HCT116 (cell line): ENCODE data around the gene C10orf90. TPM values are rescaled to one million over a fixed set of nuclear protein-coding genes. Genes with fewer than 3 reads are reported as not detected.

Source experiments
- ATAC-seq: fragments of 200-7000 bp; cut with Tn5 transposase; 2 replicates; pipeline ENCODE4 v1.9.1; 2020; ENCODE audit warnings: mild to moderate bottlenecking, moderate library complexity
- BruUV-seq: library from RNA; stranded (reverse); fragments of 400-500 nt; replicated peaks from 2 replicates; lab custom pipeline; 2021; lab: Mats Ljungman, UMichigan
- CTCF ChIA-PET: fragments of 300-600 bp; sonication (Branson Sonifier 250); formaldehyde crosslinking; loops from one replicate; lab custom pipeline; 2021; ENCODE audit warnings: antibody characterized with exemption; lab: Charles Lee
- POLR2A ChIA-PET: fragments of 300-600, 350-600 bp; sonication (Branson Sonifier 250); formaldehyde crosslinking; loops from one replicate; lab custom pipeline; 2021; ENCODE audit warnings: antibody characterized with exemption; lab: Charles Lee
- RAD21 ChIA-PET, 2 experiments: fragments of 300-600 bp; sonication (Branson Sonifier 250); formaldehyde crosslinking; loops; one replicate each; lab custom pipeline; 2023; ENCODE audit warnings: low total read pairs in 2 of 2; ENCODE audit not compliant: uncharacterized antibody in 2 of 2, unreplicated experiment in 2 of 2, low non-redundant PET in 1 of 2; lab: Charles Lee
- DNase-seq: peaks from one replicate; pipeline ENCODE4 v3.0.0-alpha.2; 2010; ENCODE audit warnings: low read depth, low spot score
- H2AFZ ChIP-seq: fragments of 200-600 bp; shearing (Covaris generic), sonication (generic); 2 replicates; pipeline ENCODE4 v1.6.1; 2017; ENCODE audit warnings: low read depth, mixed run types, mixed read lengths, antibody characterized with exemption, low read length; ENCODE audit not compliant: poor library complexity, severe bottlenecking
- H3K27ac ChIP-seq: 2 replicates; pipeline ENCODE4 v1.5.1; 2012; ENCODE audit warnings: low read depth, low read length
- H3K27me3 ChIP-seq: fragments of 200-600 bp; sonication (generic); 2 replicates; pipeline ENCODE4 v1.6.1; 2016; ENCODE audit warnings: mixed run types, low read length, mixed read lengths; ENCODE audit not compliant: insufficient read depth
- H3K36me3 ChIP-seq, 2 experiments: fragments of 200-500 bp in 1 of 2; fragments of 200-600 bp in 1 of 2; sonication (Bioruptor generic) in 1 of 2; sonication (generic) in 1 of 2; 2 replicates each; pipeline versions ENCODE4 v1.5.1 to v1.6.1; 2014 to 2016; ENCODE audit warnings: low read length in 2 of 2, inconsistent platforms in 1 of 2, mixed read lengths in 1 of 2, mixed run types in 1 of 2; ENCODE audit not compliant: insufficient read depth in 2 of 2, control insufficient read depth in 1 of 2
- H3K4me1 ChIP-seq, 2 experiments: fragments of 200-600 bp in 1 of 2; sonication (generic) in 1 of 2; 2 replicates each; pipeline versions ENCODE4 v1.5.1 to v1.6.1; 2012 to 2017; ENCODE audit warnings: low read length in 2 of 2, inconsistent platforms in 1 of 2, mild to moderate bottlenecking in 1 of 2, mixed read lengths in 1 of 2, mixed run types in 1 of 2, moderate library complexity in 1 of 2; ENCODE audit not compliant: insufficient read depth in 2 of 2, control insufficient read depth in 1 of 2
- H3K4me2 ChIP-seq: fragments of 200-600 bp; sonication (generic); 2 replicates; pipeline ENCODE4 v1.6.1; 2017; ENCODE audit warnings: mixed run types, low read length, mixed read lengths
- H3K4me3 ChIP-seq, 2 experiments: fragments of 200-600 bp in 1 of 2; sonication (generic) in 1 of 2; replicated peaks in 1 of 2; 2 replicates each; pipeline ENCODE4 v1.5.1; 2011 to 2016; ENCODE audit warnings: low read length in 2 of 2, control low read depth in 1 of 2, low read depth in 1 of 2, mild to moderate bottlenecking in 1 of 2, mixed read lengths in 1 of 2, mixed run types in 1 of 2
- H3K79me2 ChIP-seq: fragments of 200-600 bp; sonication (generic); 2 replicates; pipeline ENCODE4 v1.6.1; 2017; ENCODE audit warnings: mild to moderate bottlenecking, mixed run types, low read length, moderate library complexity, mixed read lengths; ENCODE audit not compliant: insufficient read depth
- H3K9ac ChIP-seq: fragments of 200-600 bp; sonication (generic); 2 replicates; pipeline ENCODE4 v1.6.1; 2016; ENCODE audit warnings: low read length, mixed read lengths
- H3K9me2 ChIP-seq: fragments of 200-600 bp; sonication (generic), shearing (Covaris generic); 2 replicates; pipeline ENCODE4 v1.6.1; 2017; ENCODE audit warnings: mixed run types, mild to moderate bottlenecking, moderate library complexity; ENCODE audit not compliant: insufficient read depth
- H3K9me3 ChIP-seq, 2 experiments: fragments of 200-500 bp in 1 of 2; fragments of 200-600 bp in 1 of 2; sonication (Bioruptor generic) in 1 of 2; sonication (generic) in 1 of 2; 2 replicates each; pipeline ENCODE4 v1.6.1; 2014 to 2017; ENCODE audit warnings: low read length in 2 of 2, mixed read lengths in 2 of 2, inconsistent platforms in 1 of 2, low read depth in 1 of 2, mild to moderate bottlenecking in 1 of 2, mixed run types in 1 of 2, moderate library complexity in 1 of 2; ENCODE audit not compliant: control insufficient read depth in 1 of 2, insufficient read depth in 1 of 2
- H4K20me1 ChIP-seq: fragments of 200-600 bp; sonication (generic), shearing (Covaris generic); 2 replicates; pipeline ENCODE4 v1.6.1; 2017; ENCODE audit warnings: mixed run types, mild to moderate bottlenecking, moderate library complexity; ENCODE audit not compliant: insufficient read depth
- ATF3 ChIP-seq: IDR thresholded peaks from 2 replicates; pipeline ENCODE4 v1.6.1; 2012
- CBX3 ChIP-seq: IDR thresholded peaks from 2 replicates; pipeline ENCODE4 v1.6.1; 2012; ENCODE audit warnings: low read depth
- CEBPB ChIP-seq: IDR thresholded peaks from 2 replicates; pipeline ENCODE4 v1.6.1; 2012; ENCODE audit warnings: low read depth
- CTCF ChIP-seq, 3 experiments: fragments of 200-600 bp in 1 of 3; sonication (generic) in 1 of 3; IDR thresholded peaks in 2 of 3; conservative IDR thresholded peaks in 1 of 3; 2 replicates each; pipeline ENCODE4 v1.5.1; 2012 to 2017; ENCODE audit warnings: low read depth in 2 of 3, low read length in 2 of 3, antibody characterized with exemption in 1 of 3, borderline replicate concordance in 1 of 3, control low read depth in 1 of 3, mild to moderate bottlenecking in 1 of 3, mixed read lengths in 1 of 3, mixed run types in 1 of 3, moderate library complexity in 1 of 3; ENCODE audit not compliant: insufficient read depth in 1 of 3
- EGR1 ChIP-seq: IDR thresholded peaks from 2 replicates; pipeline ENCODE4 v1.6.1; 2012; ENCODE audit warnings: low read depth
- EZH2 ChIP-seq: fragments of 200-600 bp; sonication (generic); IDR thresholded peaks from 2 replicates; pipeline ENCODE4 v1.6.1; 2017; ENCODE audit warnings: antibody characterized with exemption, mixed run types
- JUND ChIP-seq: IDR thresholded peaks from 2 replicates; pipeline ENCODE4 v1.6.1; 2012
- MAX ChIP-seq: IDR thresholded peaks from 2 replicates; pipeline ENCODE4 v1.6.1; 2012
- POLR2A ChIP-seq: IDR thresholded peaks from 2 replicates; pipeline ENCODE4 v1.7.0; 2011; ENCODE audit warnings: borderline replicate concordance; ENCODE audit not compliant: insufficient read depth, insufficient read length; ENCODE audit errors: extremely low read depth
- POLR2AphosphoS5 ChIP-seq: IDR thresholded peaks from 2 replicates; pipeline ENCODE4 v1.6.1; 2011; ENCODE audit warnings: mild to moderate bottlenecking, low read depth, low read length, moderate library complexity
- RAD21 ChIP-seq: IDR thresholded peaks from 2 replicates; pipeline ENCODE4 v1.6.1; 2012; ENCODE audit warnings: low read depth, mild to moderate bottlenecking
- REST ChIP-seq: IDR thresholded peaks from 2 replicates; pipeline ENCODE4 v1.6.1; 2012; ENCODE audit warnings: low read depth
- SIN3A ChIP-seq: IDR thresholded peaks from 2 replicates; pipeline ENCODE4 v1.6.1; 2012; ENCODE audit warnings: low read depth
- TCF7L2 ChIP-seq: IDR thresholded peaks from 2 replicates; pipeline ENCODE4 v1.7.0; 2011; ENCODE audit warnings: borderline replicate concordance, inconsistent platforms; ENCODE audit not compliant: insufficient read depth, insufficient read length; ENCODE audit errors: extremely low read depth
- YY1 ChIP-seq: IDR thresholded peaks from 2 replicates; pipeline ENCODE4 v1.6.1; 2011; ENCODE audit warnings: low read length, low read depth, moderate library complexity, mild to moderate bottlenecking; ENCODE audit not compliant: insufficient replicate concordance; ENCODE audit errors: extremely low read depth
- ZFX ChIP-seq: fragments of 450-650 bp; IDR thresholded peaks from 2 replicates; pipeline ENCODE4 v1.6.1; 2017
- ZNF274 ChIP-seq: fragments of 200-500 bp; sonication (Bioruptor generic); IDR thresholded peaks from 2 replicates; pipeline ENCODE4 v1.6.1; 2014; ENCODE audit warnings: mild to moderate bottlenecking, low read depth, low read length, inconsistent platforms
- intact Hi-C: fragments of 100-400 bp; cut with micrococcal nuclease; formaldehyde crosslinking; loops from 2 replicates; pipeline ENCODE4 v1.10.0; 2022
- total RNA-seq: library from RNA; stranded (reverse); gene quantifications from one replicate; pipeline ENCODE4 v1.2.1, GENCODE V29; 2021; ENCODE audit not compliant: unreplicated experiment

Gene C10orf90
- total RNA-seq, 1 experiment from 2014 or later = not detected

- H3K27me3 ChIP-seq = peaks cover 60% of the 10 kb centered on the region
- no peak overlapping the region for H3K27ac ChIP-seq
- no peak overlapping the region for H3K9ac ChIP-seq
- no peak overlapping the region for H3K4me2 ChIP-seq
- no peaks in the 10 kb centered on the region for H3K36me3 ChIP-seq
- DNase-seq = no peak
- POLR2A ChIA-PET = interaction anchor here (0.6 kb wide), 1 partner anchor 88 kb away, joined by 4 read pairs; no protein-coding TSS in a partner anchor
- no TSS peak for BruUV-seq
- no peaks in the 10 kb centered on the region for H3K79me2 ChIP-seq
- H3K9me2 ChIP-seq = no peaks in the 10 kb centered on the region
- TF ChIP-seq REST (no peak), MAX (no peak), CBX3 (no peak), RAD21 (no peak), TCF7L2 (no peak), JUND (no peak), EZH2 (no peak), ATF3 (no peak), CEBPB (no peak), POLR2A (no peak), ZFX (no peak), SIN3A (no peak), EGR1 (no peak), YY1 (no peak), POLR2AphosphoS5 (no peak), ZNF274 (no peak), CTCF (IDR thresholded peaks at IDR 0.05 in 2 of 3, conservative IDR thresholded peaks at IDR 0.05 in 1 of 3; ENCODE audit: borderline replicate concordance in 1 of 3, insufficient read depth in 1 of 3, low read depth in 2 of 3, low read length in 2 of 3) (no peak)
- TF ChIP-seq, all 23 proteins: peak for 0
- Histone ChIP-seq H3K4me1 (peaks cover 0 to 4% of the 10 kb centered on the region in 2 experiments; a peak in 1 of 4 replicates), H3K4me3 (no peak overlapping the region), H2AFZ (no peak overlapping the region), H4K20me1 (no peaks in the 10 kb centered on the region), H3K9me3 (no peaks in the 10 kb centered on the region)
- RAD21 ChIA-PET = no interaction called here
- intact Hi-C loops = no loop called here
- CTCF ChIA-PET = no interaction called here
- ATAC-seq = no peak
Observed at GRCh38 chr10:126398383-126398743, 272.1 kb downstream of the C10orf90 start.
